Natural killer cell (primary cell): ENCODE results near the gene VPS13D. TPM values are rescaled to one million over a fixed set of nuclear protein-coding genes. Genes with fewer than 3 reads are reported as not detected.
A peak's percentile ranks its signal among the peaks of the same experiment; 100 is the strongest.

ENCODE experiments used
- ATAC-seq, 3 donors: fragments of 150-1000 bp in 2 of 3; fragments of 200-7000 bp in 1 of 3; cut with Tn5 transposase; 1 replicate in 1 of 3; 2 replicates in 2 of 3; pipeline ENCODE4 v1.10.0; 2021; ENCODE audit warnings: mild to moderate bottlenecking in 2 of 3, moderate library complexity in 2 of 3
- DNase-seq, 2 donors: peaks; one replicate each; pipeline versions ENCODE4 v3.0.0 to v3.0.0-alpha.2; 2013 to 2021; ENCODE audit warnings: mixed read lengths in 1 of 2
- H3K27ac ChIP-seq: one replicate; pipeline ENCODE4 v1.5.1; 2013; ENCODE audit warnings: mild to moderate bottlenecking, low read length
- H3K27me3 ChIP-seq: one replicate; pipeline ENCODE4 v1.6.1; 2013; ENCODE audit warnings: low read length; ENCODE audit not compliant: control insufficient read depth, insufficient read depth
- H3K36me3 ChIP-seq: one replicate; pipeline ENCODE4 v1.6.1; 2013; ENCODE audit warnings: low read length; ENCODE audit not compliant: control insufficient read depth, insufficient read depth
- H3K4me1 ChIP-seq: one replicate; pipeline ENCODE4 v1.6.1; 2013; ENCODE audit warnings: low read length; ENCODE audit not compliant: control insufficient read depth, insufficient read depth
- H3K4me3 ChIP-seq: one replicate; pipeline ENCODE4 v1.5.1; 2013; ENCODE audit warnings: low read length
- H3K9me3 ChIP-seq: one replicate; pipeline ENCODE4 v1.6.1; 2013; ENCODE audit warnings: low read length; ENCODE audit not compliant: control insufficient read depth, insufficient read depth
- H3K27ac Mint-ChIP-seq, 2 donors: one replicate each; pipeline ENCODE4 v1.8.0; 2022; ENCODE audit warnings: mild to moderate bottlenecking in 2 of 2, mixed read lengths in 2 of 2, moderate library complexity in 1 of 2
- H3K27me3 Mint-ChIP-seq, 2 donors: one replicate each; pipeline ENCODE4 v1.8.0; 2022; ENCODE audit warnings: low read depth in 2 of 2, mixed read lengths in 2 of 2
- H3K36me3 Mint-ChIP-seq: one replicate; pipeline ENCODE4 v1.8.0; 2022; ENCODE audit warnings: mixed read lengths
- H3K4me1 Mint-ChIP-seq, 2 donors: one replicate each; pipeline ENCODE4 v1.8.0; 2022; ENCODE audit warnings: mixed read lengths in 2 of 2
- H3K4me3 Mint-ChIP-seq: one replicate; pipeline ENCODE4 v1.8.0; 2022; ENCODE audit warnings: mild to moderate bottlenecking, moderate library complexity, mixed read lengths
- H3K9me3 Mint-ChIP-seq, 2 donors: one replicate each; pipeline ENCODE4 v1.8.0; 2022; ENCODE audit warnings: mixed read lengths in 2 of 2
- CTCF ChIP-seq: fragments of 200-600 bp; IDR thresholded peaks from one replicate; pipeline ENCODE4 v1.8.0; 2022; ENCODE audit warnings: antibody characterized with exemption
- WGBS: methylation state at CpG from one replicate; pipeline ENCODE4 v1.1.7; 2013; ENCODE audit warnings: missing lambda C conversion rate; ENCODE audit not compliant: insufficient coverage; 5-methylcytosine and 5-hydroxymethylcytosine counted together
- intact Hi-C: fragments of 100-400 bp; cut with micrococcal nuclease; formaldehyde crosslinking; loops from one replicate; pipeline ENCODE4 v1.14.2; 2022
- total RNA-seq, 4 donors: library from RNA; stranded (reverse); fragments of 120-200 nt in 1 of 4; gene quantifications; one replicate each; pipeline versions ENCODE4 v1.2.3 to v1.2.4, GENCODE V29; 2013 to 2022

Gene VPS13D
- total RNA-seq, 3 donors from 2014 or later (not counting 1 experiment from before 2014, with no cell fraction given): 66.3 to 94.0 (median 81.7) TPM

GRCh38 chr1:12383001-12383400 lies 153.2 kb downstream of the VPS13D start:
- ATAC-seq (no peak), DNase-seq (no peak)
- TF ChIP-seq CTCF: no peak
- Mint-ChIP-seq H3K27me3 (no peaks in the 10 kb centered on the region), H3K36me3 (peaks cover 54% of the 10 kb centered on the region), H3K4me1 (peaks cover 0 to 6% of the 10 kb centered on the region in 2 donors), H3K9me3 (peaks cover 3 to 13% of the 10 kb centered on the region in 2 donors), H3K4me3 (no peak overlapping the region), H3K27ac (no peak overlapping the region)
- no peaks in the 10 kb centered on the region for H3K4me1 ChIP-seq
- H3K4me3 ChIP-seq: no peak overlapping the region
- intact Hi-C loops: no loop called here
- H3K27ac ChIP-seq: no peak overlapping the region
- WGBS: no CpG with 5 or more reads among the region's 1 CpG
- H3K27me3 ChIP-seq: no peaks in the 10 kb centered on the region
- peaks cover 76% of the 10 kb centered on the region for H3K36me3 ChIP-seq
- peaks cover 3% of the 10 kb centered on the region for H3K9me3 ChIP-seq

GRCh38 chr1:12383786-12384185 lies 154.0 kb downstream of the VPS13D start:
- H3K4me3 ChIP-seq: no peak overlapping the region
- peak overlapping the region in 1 of 2 donors; percentile 14 for H3K27ac Mint-ChIP-seq
- peaks cover 72% of the 10 kb centered on the region for H3K36me3 ChIP-seq
- H3K9me3 Mint-ChIP-seq: peaks cover 3 to 13% of the 10 kb centered on the region in 2 donors
- ATAC-seq (no peak), DNase-seq (no peak)
- peaks cover 0 to 6% of the 10 kb centered on the region in 2 donors for H3K4me1 Mint-ChIP-seq
- no peak overlapping the region for H3K27ac ChIP-seq
- no peak for TF ChIP-seq CTCF
- peaks cover 62% of the 10 kb centered on the region for H3K36me3 Mint-ChIP-seq
- H3K4me3 Mint-ChIP-seq: no peak overlapping the region
- H3K9me3 ChIP-seq: peaks cover 3% of the 10 kb centered on the region
- H3K27me3 ChIP-seq: no peaks in the 10 kb centered on the region
- WGBS: 85% methylated on average over 1 of the region's 1 CpG
- intact Hi-C loops: no loop called here
- no peaks in the 10 kb centered on the region for H3K27me3 Mint-ChIP-seq
- no peaks in the 10 kb centered on the region for H3K4me1 ChIP-seq

- Histone ChIP-seq H3K36me3 (peaks cover 66% of the 10 kb centered on the region), H3K27me3 (no peaks in the 10 kb centered on the region), H3K4me3 (no peak overlapping the region), H3K9me3 (peaks cover 3% of the 10 kb centered on the region), H3K27ac (no peak overlapping the region), H3K4me1 (no peaks in the 10 kb centered on the region)
- Mint-ChIP-seq H3K9me3 (peaks cover 3 to 13% of the 10 kb centered on the region in 2 donors), H3K27ac (no peak overlapping the region), H3K27me3 (no peaks in the 10 kb centered on the region), H3K36me3 (peaks cover 63% of the 10 kb centered on the region), H3K4me3 (no peak overlapping the region), H3K4me1 (peaks cover 0 to 6% of the 10 kb centered on the region in 2 donors)
- DNase-seq (peak in 1 of 2 donors; percentile 49), ATAC-seq (no peak)
- 87% methylated on average over 4 of the region's 8 CpGs for WGBS
- intact Hi-C loops: no loop called here
- TF ChIP-seq CTCF: no peak
Observed at GRCh38 chr1:12384836-12385456, 155.1 kb downstream of the VPS13D start.

- no peak for ATAC-seq
- peaks cover 0 to 6% of the 10 kb centered on the region in 2 donors for H3K4me1 Mint-ChIP-seq
- intact Hi-C loops: no loop called here
- H3K27me3 Mint-ChIP-seq: no peaks in the 10 kb centered on the region
- peak in 1 of 2 donors; percentile 69 for DNase-seq
- Histone ChIP-seq H3K27ac (no peak overlapping the region), H3K9me3 (peaks cover 3% of the 10 kb centered on the region), H3K36me3 (peaks cover 63% of the 10 kb centered on the region), H3K27me3 (no peaks in the 10 kb centered on the region), H3K4me1 (no peaks in the 10 kb centered on the region), H3K4me3 (no peak overlapping the region)
- no peak for TF ChIP-seq CTCF
- peaks cover 3 to 13% of the 10 kb centered on the region in 2 donors for H3K9me3 Mint-ChIP-seq
- no peak overlapping the region for H3K4me3 Mint-ChIP-seq
- H3K36me3 Mint-ChIP-seq: peaks cover 57% of the 10 kb centered on the region
- H3K27ac Mint-ChIP-seq: no peak overlapping the region
- WGBS: no CpG with 5 or more reads among the region's 1 CpG
Observed at GRCh38 chr1:12386130-12386529, 156.3 kb downstream of the VPS13D start.
